IMR-90 (cell line): ENCODE results near the gene RPS29. TPM values are rescaled to one million over a fixed set of nuclear protein-coding genes. Genes with fewer than 3 reads are reported as not detected.

Experiments used
- ATAC-seq: fragments of 200-7000 bp; cut with Tn5 transposase; 2 replicates; pipeline ENCODE4 v1.9.1; 2020; ENCODE audit warnings: low read depth, mild to moderate bottlenecking, moderate library complexity
- BruUV-seq: library from RNA; stranded (reverse); fragments of 400-500 nt; replicated peaks from 2 replicates; lab custom pipeline; 2021; lab: Mats Ljungman, UMichigan
- CTCF ChIA-PET: fragments of 300-600 bp; formaldehyde crosslinking; extraction: SDS; loops from one replicate; lab custom pipeline; 2021; ENCODE audit warnings: antibody characterized with exemption; lab: Yijun Ruan, JAX
- POLR2A ChIA-PET: fragments of 300-600 bp; sonication (Branson Sonifier 250); formaldehyde crosslinking; loops from one replicate; lab custom pipeline; 2022; ENCODE audit warnings: antibody characterized with exemption; ENCODE audit not compliant: unreplicated experiment; lab: Charles Lee
- DNase-seq: peaks from one replicate; pipeline ENCODE4 v3.0.0; 2013
- H2AFZ ChIP-seq: replicated peaks from 2 replicates; pipeline ENCODE3; 2013; ENCODE audit warnings: low read length, mild to moderate bottlenecking; ENCODE audit not compliant: poor library complexity
- H2AK5ac ChIP-seq: 2 replicates; pipeline ENCODE4 v1.6.1; 2013; ENCODE audit warnings: low read depth, low read length, inconsistent platforms
- H2AK9ac ChIP-seq: replicated peaks from 2 replicates; pipeline ENCODE3; 2013; ENCODE audit warnings: mild to moderate bottlenecking, low read depth, low read length, moderate library complexity; ENCODE audit not compliant: poor library complexity
- H2BK120ac ChIP-seq: 2 replicates; pipeline ENCODE4 v1.6.1; 2013; ENCODE audit warnings: low read depth, low read length, inconsistent platforms
- H2BK15ac ChIP-seq: 3 replicates; pipeline ENCODE4 v1.6.1; 2013; ENCODE audit warnings: low read depth, low read length, inconsistent platforms
- H2BK20ac ChIP-seq: 2 replicates; pipeline ENCODE4 v1.6.1; 2013; ENCODE audit warnings: low read depth, mild to moderate bottlenecking, inconsistent platforms, low read length, moderate library complexity
- H2BK5ac ChIP-seq: 2 replicates; pipeline ENCODE4 v1.6.1; 2013; ENCODE audit warnings: mild to moderate bottlenecking, low read depth, low read length, inconsistent platforms; ENCODE audit not compliant: poor library complexity, severe bottlenecking
- H3K14ac ChIP-seq: replicated peaks from 2 replicates; pipeline ENCODE4 v1.6.1; 2013; ENCODE audit warnings: low read depth, low read length, inconsistent platforms
- H3K18ac ChIP-seq: 2 replicates; pipeline ENCODE4 v1.6.1; 2013; ENCODE audit warnings: low read depth, low read length, control low read depth
- H3K23ac ChIP-seq: 2 replicates; pipeline ENCODE4 v1.6.1; 2013; ENCODE audit warnings: low read depth, low read length, inconsistent platforms
- H3K27ac ChIP-seq: 2 replicates; pipeline ENCODE4 v1.5.1; 2013; ENCODE audit warnings: mild to moderate bottlenecking, control low read depth, low read length; ENCODE audit not compliant: insufficient read depth
- H3K27me3 ChIP-seq: 2 replicates; pipeline ENCODE4 v1.6.1; 2013; ENCODE audit warnings: low read length; ENCODE audit not compliant: control insufficient read depth, insufficient read depth
- H3K36me3 ChIP-seq: 2 replicates; pipeline ENCODE4 v1.6.1; 2013; ENCODE audit warnings: low read length, mixed read lengths; ENCODE audit not compliant: control insufficient read depth, insufficient read depth
- H3K4ac ChIP-seq: 2 replicates; pipeline ENCODE4 v1.6.1; 2013; ENCODE audit warnings: low read depth, low read length, inconsistent platforms
- H3K4me1 ChIP-seq: 2 replicates; pipeline ENCODE4 v1.6.1; 2013; ENCODE audit warnings: low read length, mixed read lengths; ENCODE audit not compliant: control insufficient read depth, insufficient read depth
- H3K4me2 ChIP-seq: 2 replicates; pipeline ENCODE4 v1.6.1; 2013; ENCODE audit warnings: low read depth, mild to moderate bottlenecking, control low read depth, low read length, moderate library complexity
- H3K4me3 ChIP-seq: 2 replicates; pipeline ENCODE4 v1.5.1; 2013; ENCODE audit warnings: low read depth, mild to moderate bottlenecking, control low read depth, low read length, moderate library complexity; ENCODE audit not compliant: insufficient read depth
- H3K56ac ChIP-seq: 2 replicates; pipeline ENCODE4 v1.6.1; 2013; ENCODE audit warnings: low read length, inconsistent platforms; ENCODE audit not compliant: insufficient read depth; ENCODE audit errors: extremely low read depth
- H3K79me1 ChIP-seq, 2 experiments: 2 replicates each; pipeline ENCODE4 v1.6.1; 2013; ENCODE audit warnings: low read length in 2 of 2, inconsistent platforms in 1 of 2, low read depth in 1 of 2
- H3K9ac ChIP-seq: 2 replicates; pipeline ENCODE4 v1.6.1; 2013; ENCODE audit warnings: low read depth, low read length, control low read depth
- H3K9me1 ChIP-seq: 2 replicates; pipeline ENCODE4 v1.6.1; 2013; ENCODE audit warnings: low read length, inconsistent platforms; ENCODE audit not compliant: insufficient read depth
- H3K9me3 ChIP-seq: 2 replicates; pipeline ENCODE4 v1.6.1; 2013; ENCODE audit warnings: low read length; ENCODE audit not compliant: control insufficient read depth, insufficient read depth
- H4K20me1 ChIP-seq: 2 replicates; pipeline ENCODE4 v1.6.1; 2013; ENCODE audit warnings: low read length, inconsistent platforms; ENCODE audit not compliant: insufficient read depth
- H4K5ac ChIP-seq: 2 replicates; pipeline ENCODE4 v1.6.1; 2013; ENCODE audit warnings: mild to moderate bottlenecking, low read depth, low read length, control low read depth
- H4K8ac ChIP-seq, 2 experiments: 2 replicates each; pipeline ENCODE4 v1.6.1; 2013; ENCODE audit warnings: low read depth in 2 of 2, low read length in 2 of 2, control low read depth in 1 of 2, inconsistent platforms in 1 of 2
- H4K91ac ChIP-seq: 2 replicates; pipeline ENCODE4 v1.6.1; 2013; ENCODE audit warnings: low read depth, low read length, inconsistent platforms; ENCODE audit not compliant: insufficient read depth
- CEBPB ChIP-seq: IDR thresholded peaks from 2 replicates; pipeline ENCODE4 v1.6.1; 2012; ENCODE audit warnings: low read depth, low read length, improper control_type of control experiment
- FOS ChIP-seq: fragments of 150-350 bp; IDR thresholded peaks from 2 replicates; pipeline ENCODE4 v1.6.1; 2016; ENCODE audit warnings: low read depth, low read length
- MAZ ChIP-seq: IDR thresholded peaks from 2 replicates; pipeline ENCODE4 v1.6.1; 2012; ENCODE audit warnings: low read depth, mild to moderate bottlenecking, low read length, improper control_type of control experiment, moderate library complexity, borderline replicate concordance
- POLR2A ChIP-seq: IDR thresholded peaks from 2 replicates; pipeline ENCODE4 v1.6.1; 2012; ENCODE audit warnings: mild to moderate bottlenecking, low read depth, low read length
- RFX5 ChIP-seq: IDR thresholded peaks from 2 replicates; pipeline ENCODE4 v1.8.0; 2012; ENCODE audit warnings: low read depth, mild to moderate bottlenecking, low read length, moderate library complexity
- SMC3 ChIP-seq: fragments of 150-350 bp; IDR thresholded peaks from 2 replicates; pipeline ENCODE4 v1.6.1; 2016; ENCODE audit warnings: low read depth, mild to moderate bottlenecking, antibody characterized with exemption, low read length, moderate library complexity
- WGBS, 2 experiments: methylation state at CpG; one replicate each; pipeline versions ENCODE4 v1.1.5 to v1.1.7; 2013; ENCODE audit warnings: missing lambda C conversion rate in 2 of 2; ENCODE audit not compliant: insufficient read length in 1 of 2; ENCODE audit errors: extremely low coverage in 2 of 2; 5-methylcytosine and 5-hydroxymethylcytosine counted together
- dilution Hi-C: fragments of 300-500 bp; cut with HindIII; formaldehyde crosslinking; loops from one replicate; pipeline ENCODE4 v1.14.3; 2018; ENCODE audit warnings: low sequenced_read_pairs; ENCODE audit not compliant: unreplicated experiment
- in situ Hi-C: fragments of 300-500 bp; cut with MboI; formaldehyde crosslinking; loops from 3 replicates; pipeline ENCODE4 v1.14.3; 2019; ENCODE audit warnings: low sequenced_read_pairs, inconsistent platforms, mixed read lengths
- intact Hi-C: fragments of 100-400 bp; cut with micrococcal nuclease; formaldehyde crosslinking; loops from 2 replicates; pipeline ENCODE4 v1.10.0; 2022
- microRNA-seq, 2 experiments: library from miRNA; stranded (forward) in 1 of 2; unstranded in 1 of 2; fragments of 10-50 nt in 1 of 2; fragments of <30 nt in 1 of 2; gene quantifications in 1 of 2; microRNA quantifications in 1 of 2; one replicate each; pipeline versions ENCODE3 to v1.1.0; 2013 to 2020; ENCODE audit not compliant: insufficient read depth in 1 of 2, insufficient read length in 1 of 2, unreplicated experiment in 1 of 2
- polyA plus RNA-seq, 3 experiments: library from polyadenylated mRNA; depleted of rRNA; stranded (reverse); fragments of >200 nt; gene quantifications; 2 replicates each; pipeline ENCODE4 v1.2.3, GENCODE V29; 2012; ENCODE audit warnings: low replicate concordance in 1 of 3
- small RNA-seq, 5 experiments: library from RNA; depleted of rRNA; stranded (forward); fragments of <200 nt; gene quantifications; one replicate each; pipeline ENCODE3, GENCODE V24; 2012
- total RNA-seq: library from RNA; depleted of rRNA; stranded (reverse); fragments of >200 nt; gene quantifications from 2 replicates; pipeline ENCODE4 v1.2.3, GENCODE V29; 2012; rRNA removed

Gene RPS29
- total and polyA plus RNA-seq, 2 of the 4 experiments (the other 2 are of a cell fraction): 318 to 10,393 TPM

GRCh38 chr14:49538852-49539251 lies 47.3 kb downstream of the RPS29 start:
- Histone ChIP-seq H4K5ac (no peak overlapping the region), H2AK9ac (no peak overlapping the region), H3K79me1 (no peaks in the 10 kb centered on the region), H4K8ac (no peak overlapping the region), H3K56ac (no peak overlapping the region), H3K23ac (no peak overlapping the region), H3K14ac (no peak overlapping the region), H2AK5ac (no peak overlapping the region), H3K36me3 (no peaks in the 10 kb centered on the region), H4K91ac (no peak overlapping the region), H3K4ac (no peak overlapping the region), H2BK20ac (no peak overlapping the region), H4K20me1 (no peaks in the 10 kb centered on the region), H3K9ac (no peak overlapping the region), H2BK5ac (no peak overlapping the region), H2BK120ac (no peak overlapping the region), H3K4me1 (no peaks in the 10 kb centered on the region), H3K4me2 (no peak overlapping the region), H3K9me1 (no peaks in the 10 kb centered on the region), H3K9me3 (no peaks in the 10 kb centered on the region), H2AFZ (no peak overlapping the region), H3K27ac (no peak overlapping the region), H3K18ac (no peak overlapping the region), H3K4me3 (no peak overlapping the region), H3K27me3 (no peaks in the 10 kb centered on the region), H2BK15ac (no peak overlapping the region)
- dilution Hi-C loops (no loop called here), intact Hi-C loops (no loop called here), in situ Hi-C loops (no loop called here)
- 50% methylated on average over 1 of the region's 4 CpGs; no CpG with 5 or more reads in 1 of the 2 experiments for WGBS, 2 experiments
- DNase-seq (no peak), ATAC-seq (no peak)
- POLR2A ChIA-PET: no interaction called here
- CTCF ChIA-PET: interaction anchor here (1.1 kb wide), 1 partner anchor 11 kb away, joined by 3 read pairs; no protein-coding TSS in a partner anchor
- BruUV-seq: no TSS peak
- no peak for TF ChIP-seq POLR2A
- no peak for TF ChIP-seq MAZ
- no peak for TF ChIP-seq RFX5
- TF ChIP-seq SMC3: no peak
- TF ChIP-seq FOS: no peak
- no peak for TF ChIP-seq CEBPB

Small RNA genes within 50 kb of the gene (microRNA-seq; reads per million reads assigned to microRNA genes)
- gene AL139099.3 (ENCODE audit: insufficient read depth, insufficient read length): not detected
- gene AL139099.4 (ENCODE audit: insufficient read depth, insufficient read length): not detected
- not detected for gene RF00019 (ENCODE audit: insufficient read depth, insufficient read length)
- not detected for gene RNA5SP384 (ENCODE audit: insufficient read depth, insufficient read length)

Small RNA genes within 50 kb of the gene (small RNA-seq; reads per million reads assigned to genes)
- gene AL139099.3 (0 reads per million in 5 experiments), gene AL139099.4 (0 reads per million in 5 experiments), gene RF00019 (0 reads per million in 5 experiments), gene RNA5SP384 (0 reads per million in 5 experiments)

Other genes with a start within 250 kb of the RPS29 start
- 20.8 and 28.3 TPM in 2 replicates for gene LRR1, start 12.6 kb upstream of the RPS29 start, total RNA-seq
- gene LRR1, start 12.6 kb upstream of the RPS29 start, polyA plus RNA-seq (2012; rRNA removed): 11.6 and 13.1 TPM in 2 replicates
- gene RPL36AL, start 34.2 kb upstream of the RPS29 start, total RNA-seq: 129 and 249 TPM in 2 replicates
- gene RPL36AL, start 34.2 kb upstream of the RPS29 start, polyA plus RNA-seq (2012; rRNA removed): 313 and 346 TPM in 2 replicates
- gene MGAT2, start 34.4 kb upstream of the RPS29 start, total RNA-seq: 67.6 and 73.6 TPM in 2 replicates
- gene MGAT2, start 34.4 kb upstream of the RPS29 start, polyA plus RNA-seq (2012; rRNA removed): 35.0 and 36.6 TPM in 2 replicates
- 4.1 and 7.5 TPM in 2 replicates for gene DNAAF2, start 48.9 kb upstream of the RPS29 start, total RNA-seq
- gene DNAAF2, start 48.9 kb upstream of the RPS29 start, polyA plus RNA-seq (2012; rRNA removed): 4.7 and 4.9 TPM in 2 replicates
- 12.2 and 18.1 TPM in 2 replicates for gene POLE2, start 101.8 kb upstream of the RPS29 start, total RNA-seq
- gene POLE2, start 101.8 kb upstream of the RPS29 start, polyA plus RNA-seq (2012; rRNA removed): 10.3 and 12.3 TPM in 2 replicates
- 0.90 and 1.9 TPM in 2 replicates for gene KLHDC1, start 106.7 kb upstream of the RPS29 start, total RNA-seq
- gene KLHDC1, start 106.7 kb upstream of the RPS29 start, polyA plus RNA-seq (2012; rRNA removed): 0.34 and 0.51 TPM in 2 replicates
- 41.8 and 51.1 TPM in 2 replicates for gene KLHDC2, start 181.8 kb upstream of the RPS29 start, total RNA-seq
- gene KLHDC2, start 181.8 kb upstream of the RPS29 start, polyA plus RNA-seq (2012; rRNA removed): 27.0 and 29.2 TPM in 2 replicates